Spinal cord (tissue), 10 donors: Measurements from ENCODE around the gene NEK6. TPM values are rescaled to one million over a fixed set of nuclear protein-coding genes. Genes with fewer than 3 reads are reported as not detected.

Experiments used
- DNase-seq, 6 donors: peaks; one replicate each; pipeline versions ENCODE4 v3.0.0 to v3.0.0-alpha.2; 2013 to 2015; ENCODE audit warnings: low spot score in 6 of 6, low read depth in 4 of 6
- H3K27ac ChIP-seq: one replicate; pipeline ENCODE4 v1.5.1; 2013; ENCODE audit warnings: low read depth, low read length, control low read depth
- H3K27me3 ChIP-seq: one replicate; pipeline ENCODE4 v1.6.1; 2013; ENCODE audit warnings: low read length; ENCODE audit not compliant: control insufficient read depth, insufficient read depth
- H3K36me3 ChIP-seq: one replicate; pipeline ENCODE4 v1.6.1; 2013; ENCODE audit warnings: low read length; ENCODE audit not compliant: control insufficient read depth, insufficient read depth
- H3K4me1 ChIP-seq: one replicate; pipeline ENCODE4 v1.6.1; 2013; ENCODE audit warnings: low read length; ENCODE audit not compliant: control insufficient read depth, insufficient read depth
- H3K4me3 ChIP-seq: one replicate; pipeline ENCODE4 v1.5.1; 2013; ENCODE audit warnings: low read depth, low read length, control low read depth
- H3K9me3 ChIP-seq: one replicate; pipeline ENCODE4 v1.6.1; 2013; ENCODE audit warnings: low read length; ENCODE audit not compliant: control insufficient read depth, insufficient read depth
- WGBS: methylation state at CpG from one replicate; pipeline ENCODE4 v1.1.5; 2013; ENCODE audit warnings: missing lambda C conversion rate; ENCODE audit not compliant: insufficient coverage; 5-methylcytosine and 5-hydroxymethylcytosine counted together
- polyA plus RNA-seq, 2 donors: library from polyadenylated mRNA; unstranded; fragments of 120-200 nt; gene quantifications; one replicate each; pipeline ENCODE4 v1.2.1, GENCODE V29; 2013; ENCODE audit not compliant: insufficient read length in 2 of 2
- total RNA-seq, 2 donors: library from RNA; depleted of rRNA in 1 of 2; stranded (reverse); fragments of 120-200 nt in 1 of 2; fragments of >200 nt in 1 of 2; gene quantifications; one replicate each; pipeline versions ENCODE4 v1.2.3 to v1.2.4, GENCODE V29; 2013 to 2014
- donor health status: healthy.

NEK6 gene
- total and polyA plus RNA-seq, 4 donors, result 26.1 to 39.0 (median 30.4) TPM

- Histone ChIP-seq H3K9me3 (no peaks in the 10 kb centered on the region), H3K36me3 (peaks cover 77% of the 10 kb centered on the region), H3K27me3 (no peaks in the 10 kb centered on the region), H3K4me1 (peaks cover 12% of the 10 kb centered on the region), H3K4me3 (no peak overlapping the region), H3K27ac (no peak overlapping the region)
- WGBS, result 84% methylated on average over 11 of the region's 11 CpGs
- DNase-seq, result no peak
Observed at GRCh38 chr9:124331580-124331979, 73.8 kb downstream of the NEK6 start.

DNA sequence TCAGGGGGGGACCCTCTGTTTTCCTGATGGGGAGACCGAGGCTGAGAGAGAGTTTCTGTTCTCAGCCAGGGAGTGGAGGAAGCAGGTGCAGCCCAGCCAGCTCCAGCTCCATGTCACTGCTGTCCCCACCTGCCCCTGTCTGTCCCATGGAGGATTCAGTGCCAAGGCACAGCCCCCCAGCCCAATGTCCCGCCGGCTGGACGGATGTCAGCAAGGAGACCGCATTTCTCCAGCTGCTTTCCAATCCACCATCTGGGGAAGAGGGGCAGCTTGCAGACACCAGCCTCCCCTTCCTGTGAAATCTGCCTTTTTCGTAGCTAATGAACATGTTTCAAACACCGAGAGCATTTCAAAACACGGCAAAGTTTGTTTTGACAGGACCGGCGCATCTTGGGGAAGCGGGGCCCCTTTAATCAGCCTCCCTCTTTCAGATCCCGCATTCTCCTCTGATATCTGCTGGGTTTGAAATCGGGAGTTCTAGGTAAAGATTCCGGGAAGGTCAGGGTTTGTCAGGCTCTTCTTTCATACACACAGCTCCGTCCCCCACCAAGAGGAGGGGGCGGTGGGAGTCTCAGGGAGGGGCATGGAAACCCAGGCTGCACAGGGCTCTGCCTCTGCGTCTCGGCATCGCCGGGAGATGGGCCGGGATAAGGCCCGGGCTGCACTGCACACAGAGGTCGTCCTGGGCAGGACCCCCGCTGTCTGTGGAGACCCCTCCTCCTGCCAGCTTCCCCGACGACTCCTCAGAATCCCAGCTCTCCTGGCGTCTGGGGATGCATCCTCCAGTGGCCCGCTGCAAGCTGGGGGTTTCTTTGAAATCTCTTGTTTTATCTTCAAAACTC is 74.8 kb downstream of the NEK6 start:
- Histone ChIP-seq H3K9me3 (no peaks in the 10 kb centered on the region), H3K4me1 (peaks cover 12% of the 10 kb centered on the region), H3K27me3 (no peaks in the 10 kb centered on the region), H3K27ac (no peak overlapping the region), H3K4me3 (no peak overlapping the region), H3K36me3 (peaks cover 73% of the 10 kb centered on the region)
- DNase-seq, result peak in 2 of 6 donors; percentile 28 to 70
- 41% methylated on average over 19 of the region's 28 CpGs for WGBS

- Histone ChIP-seq H3K36me3 (peaks cover 72% of the 10 kb centered on the region), H3K27ac (no peak overlapping the region), H3K27me3 (no peaks in the 10 kb centered on the region), H3K4me3 (no peak overlapping the region), H3K4me1 (peaks cover 12% of the 10 kb centered on the region), H3K9me3 (no peaks in the 10 kb centered on the region)
- no peak for DNase-seq
- 78% methylated on average over 7 of the region's 7 CpGs for WGBS
Observed at GRCh38 chr9:124333203-124333579, 75.4 kb downstream of the NEK6 start.

- H3K36me3 ChIP-seq, result peaks cover 66% of the 10 kb centered on the region
- H3K27me3 ChIP-seq, result no peaks in the 10 kb centered on the region
- H3K27ac ChIP-seq, result no peak overlapping the region
- no peaks in the 10 kb centered on the region for H3K9me3 ChIP-seq
- H3K4me1 ChIP-seq, result peaks cover 12% of the 10 kb centered on the region
- WGBS, result 84% methylated on average over 15 of the region's 15 CpGs
- H3K4me3 ChIP-seq, result no peak overlapping the region
- no peak for DNase-seq
Observed at GRCh38 chr9:124334568-124335319, 77.0 kb downstream of the NEK6 start.

DNA sequence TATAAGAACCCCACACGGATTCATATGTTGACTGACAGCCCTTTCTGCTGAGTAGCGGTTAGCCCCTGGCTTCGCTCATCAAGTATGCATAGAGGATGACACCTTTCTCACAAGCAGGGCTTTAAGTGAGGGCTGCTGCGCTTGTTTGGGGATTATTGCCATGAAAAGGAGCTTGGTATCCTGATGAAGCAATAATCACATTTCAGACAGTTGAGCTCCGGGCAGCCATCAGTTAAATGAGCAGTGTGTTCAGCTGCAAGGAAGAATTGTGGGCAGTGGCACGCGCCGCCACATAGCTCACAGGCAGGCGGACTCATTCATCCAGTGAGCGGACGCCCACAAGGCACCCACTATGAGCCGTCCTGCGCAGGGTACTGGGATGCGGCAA is 77.6 kb downstream of the NEK6 start:
- H3K4me3 ChIP-seq, result no peak overlapping the region
- H3K27me3 ChIP-seq, result no peaks in the 10 kb centered on the region
- 85% methylated on average over 14 of the region's 14 CpGs for WGBS
- H3K4me1 ChIP-seq, result peaks cover 12% of the 10 kb centered on the region
- no peak overlapping the region for H3K27ac ChIP-seq
- no peaks in the 10 kb centered on the region for H3K9me3 ChIP-seq
- no peak for DNase-seq
- peaks cover 66% of the 10 kb centered on the region for H3K36me3 ChIP-seq

DNA sequence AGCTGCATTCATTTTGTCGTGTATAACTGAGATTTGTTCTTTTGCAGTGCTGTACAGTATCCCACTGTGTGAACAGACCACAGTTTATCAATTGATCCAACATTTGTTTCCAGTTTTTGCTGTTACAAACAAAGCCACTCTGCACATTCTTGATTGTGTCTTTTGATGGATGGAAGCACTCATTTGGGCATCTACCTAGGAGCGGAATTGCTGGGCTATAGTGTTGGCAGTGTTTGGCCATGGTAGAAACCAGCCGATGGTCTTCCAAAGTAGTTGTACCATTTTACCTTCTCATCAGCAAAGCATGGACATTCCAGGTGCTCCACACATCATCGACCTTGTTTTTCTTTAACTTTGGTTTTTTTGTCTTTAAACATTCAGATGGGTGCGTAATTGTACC is 79.8 kb downstream of the NEK6 start:
- Histone ChIP-seq H3K27me3 (no peaks in the 10 kb centered on the region), H3K27ac (no peak overlapping the region), H3K4me1 (peaks cover 13% of the 10 kb centered on the region), H3K36me3 (peaks cover 69% of the 10 kb centered on the region), H3K4me3 (no peak overlapping the region), H3K9me3 (no peaks in the 10 kb centered on the region)
- WGBS, result no CpG with 5 or more reads among the region's 5 CpGs
- no peak for DNase-seq

DNA sequence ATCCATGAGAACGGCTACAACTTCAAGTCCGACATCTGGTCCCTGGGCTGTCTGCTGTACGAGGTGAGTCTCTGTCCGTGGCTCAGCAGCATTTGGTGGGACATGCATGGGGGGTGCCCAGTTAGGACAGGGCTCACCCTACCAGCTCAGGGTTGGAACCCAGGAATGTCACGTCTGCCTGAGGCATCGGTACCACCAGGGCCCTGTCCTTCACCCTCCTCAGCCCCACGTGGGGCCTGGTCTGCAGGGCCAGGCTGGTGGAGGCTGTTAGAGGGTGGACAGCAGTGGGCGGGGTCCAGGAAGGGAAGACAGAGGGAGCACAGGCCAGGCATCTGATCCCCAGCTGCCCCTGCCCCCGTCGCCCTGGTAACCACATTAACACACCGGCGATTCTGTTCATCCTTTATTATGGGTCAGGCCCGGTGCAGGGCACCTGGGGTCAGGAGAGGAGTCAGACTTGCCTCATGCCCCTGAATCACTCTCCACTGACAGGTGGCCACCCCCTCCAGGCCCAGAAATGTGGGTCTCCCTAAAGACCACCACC is 81.9 kb downstream of the NEK6 start:
- H3K27ac ChIP-seq, result no peak overlapping the region

DNA sequence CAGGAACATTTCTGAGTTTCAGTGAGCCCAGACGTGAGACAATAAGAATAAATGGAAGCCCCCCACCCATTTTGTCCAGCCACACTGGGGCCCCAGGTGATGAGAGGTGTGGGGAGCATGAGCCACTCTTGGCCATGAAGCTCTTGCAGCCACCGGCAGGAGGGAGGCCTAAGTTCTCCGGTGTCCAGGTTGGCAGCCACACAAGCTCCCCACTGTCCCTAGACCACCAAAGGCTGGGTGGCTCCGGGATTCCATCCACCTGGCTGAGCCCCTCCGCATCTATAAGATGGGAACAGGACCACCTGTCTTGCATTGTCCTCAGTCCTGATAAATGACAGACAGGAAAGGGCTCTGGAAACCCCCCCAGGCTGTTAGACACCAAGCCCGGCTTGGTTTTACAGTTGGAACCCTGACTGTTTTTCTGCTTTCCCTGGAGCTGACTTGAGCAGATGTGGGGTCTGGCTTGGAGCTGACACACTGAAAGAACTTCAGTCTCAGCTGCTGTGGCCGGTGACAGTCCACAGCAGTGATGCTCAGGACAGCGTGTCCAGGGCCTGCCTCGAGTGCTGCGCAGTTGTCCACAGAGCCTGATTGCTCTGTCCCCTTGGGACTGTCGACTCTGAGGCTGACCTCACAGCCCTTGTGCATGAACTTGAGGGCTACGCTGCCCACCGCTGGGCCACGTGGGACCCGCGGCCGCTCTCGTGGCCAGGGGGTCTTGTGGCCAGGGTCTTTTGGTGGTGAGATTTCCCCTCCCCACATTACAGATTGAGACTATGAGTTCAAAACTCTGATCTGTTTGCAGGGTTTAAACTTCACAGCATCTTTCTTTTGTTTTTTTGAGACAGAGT is 82.7 kb downstream of the NEK6 start:
- no peak overlapping the region for H3K27ac ChIP-seq

More for the DNA sequence above, 81.9 kb downstream of the NEK6 start:
- peaks cover 70% of the 10 kb centered on the region for H3K36me3 ChIP-seq
- peaks cover 23% of the 10 kb centered on the region for H3K4me1 ChIP-seq
- no peak overlapping the region for H3K4me3 ChIP-seq
- no peaks in the 10 kb centered on the region for H3K9me3 ChIP-seq
- no peaks in the 10 kb centered on the region for H3K27me3 ChIP-seq
- 62% methylated on average over 10 of the region's 13 CpGs for WGBS
- no peak for DNase-seq

GRCh38 chr9:124341455-124342170 is 83.9 kb downstream of the NEK6 start:
- Histone ChIP-seq H3K4me3 (no peak overlapping the region), H3K27ac (no peak overlapping the region), H3K27me3 (no peaks in the 10 kb centered on the region), H3K4me1 (peaks cover 23% of the 10 kb centered on the region), H3K9me3 (no peaks in the 10 kb centered on the region), H3K36me3 (peaks cover 81% of the 10 kb centered on the region)
- no peak for DNase-seq
- 87% methylated on average over 21 of the region's 21 CpGs for WGBS

More for the DNA sequence above, 82.7 kb downstream of the NEK6 start:
- Histone ChIP-seq H3K36me3 (peaks cover 74% of the 10 kb centered on the region), H3K4me3 (no peak overlapping the region), H3K4me1 (peaks cover 23% of the 10 kb centered on the region), H3K9me3 (no peaks in the 10 kb centered on the region), H3K27me3 (no peaks in the 10 kb centered on the region)
- DNase-seq, result no peak
- 85% methylated on average over 11 of the region's 18 CpGs for WGBS
